Cardiac muscle cell (in vitro differentiated cells and primary cell): ENCODE results near the gene ATXN7. TPM values are rescaled to one million over a fixed set of nuclear protein-coding genes. Genes with fewer than 3 reads are reported as not detected.

Experiments used
- DNase-seq, 2 donors: peaks; one replicate each; pipeline versions ENCODE4 v3.0.0 to v3.0.0-alpha.2; 2010 to 2017; ENCODE audit warnings: low read depth in 1 of 2, low spot score in 1 of 2
- H3K27ac ChIP-seq: fragments of 200-600 bp; sonication (generic); 2 replicates; pipeline ENCODE4 v1.5.1; 2016
- H3K27me3 ChIP-seq: fragments of 200-600 bp; sonication (generic); 2 replicates; pipeline ENCODE4 v1.6.0; 2016; ENCODE audit warnings: control low read depth
- H3K36me3 ChIP-seq: fragments of 200-600 bp; sonication (generic); 2 replicates; pipeline ENCODE4 v1.5.1; 2016; ENCODE audit warnings: control low read depth
- H3K4me1 ChIP-seq: fragments of 200-600 bp; sonication (generic); 2 replicates; pipeline ENCODE4 v1.8.1; 2017; ENCODE audit warnings: low read depth, mild to moderate bottlenecking, mixed run types
- H3K4me3 ChIP-seq: fragments of 200-600 bp; sonication (generic); 2 replicates; pipeline ENCODE4 v1.5.1; 2016; ENCODE audit warnings: mild to moderate bottlenecking
- H3K9me3 ChIP-seq: fragments of 200-600 bp; sonication (generic); 2 replicates; pipeline ENCODE4 v1.5.1; 2017; ENCODE audit warnings: low read depth, mild to moderate bottlenecking, control low read depth
- CTCF ChIP-seq: IDR thresholded peaks from 2 replicates; pipeline ENCODE4 v1.5.1; 2012; ENCODE audit warnings: low read depth, mild to moderate bottlenecking, low read length
- polyA plus RNA-seq: library from polyadenylated mRNA; unstranded; fragments of >200 nt; fragmentation: Nextera tagmentation; extraction: Ambion mirVana; gene quantifications from 2 replicates; pipeline ENCODE4 v1.2.1, GENCODE V29; 2016
- total RNA-seq: library from RNA; depleted of rRNA; stranded (reverse); fragments of >200 nt; gene quantifications from 2 replicates; pipeline ENCODE4 v1.2.3, GENCODE V29; 2016

ATXN7 gene
- total and polyA plus RNA-seq, 2 experiments from 2014 or later: 8.2 to 8.3 TPM

- H3K27me3 ChIP-seq: no peaks in the 10 kb centered on the region
- H3K27ac ChIP-seq: no peak overlapping the region
- H3K36me3 ChIP-seq: no peaks in the 10 kb centered on the region
- no peak overlapping the region for H3K4me3 ChIP-seq
- TF ChIP-seq CTCF: no peak
- H3K9me3 ChIP-seq: no peaks in the 10 kb centered on the region
- DNase-seq: no peak
- H3K4me1 ChIP-seq: no peaks in the 10 kb centered on the region
Observed at GRCh38 chr3:63855333-63855940, 8.2 kb upstream of the ATXN7 start.

DNA sequence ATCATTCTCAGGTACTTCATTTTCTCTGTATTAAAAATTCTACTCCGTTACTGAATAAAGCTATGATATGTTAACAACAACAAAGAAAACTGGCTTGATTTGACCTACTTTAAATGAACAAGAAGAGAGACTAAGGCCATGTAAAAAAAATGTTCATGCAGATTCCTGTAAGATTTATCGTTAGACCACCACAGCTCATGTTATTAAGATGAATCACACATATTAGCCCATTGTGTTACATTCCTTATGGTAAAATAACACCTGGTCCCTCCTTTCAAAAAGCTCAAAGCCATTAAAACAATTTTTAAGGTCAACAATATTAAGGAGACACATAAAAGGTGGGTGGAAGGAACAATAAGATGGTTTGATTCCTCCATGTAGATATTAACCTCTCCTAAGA is 6.4 kb upstream of the ATXN7 start:
- Histone ChIP-seq H3K27ac (no peak overlapping the region), H3K9me3 (no peaks in the 10 kb centered on the region), H3K36me3 (no peaks in the 10 kb centered on the region), H3K27me3 (no peaks in the 10 kb centered on the region), H3K4me3 (no peak overlapping the region), H3K4me1 (peaks cover 3% of the 10 kb centered on the region)
- no peak for TF ChIP-seq CTCF
- DNase-seq: peak in 1 of 2 donors; percentile 41

DNA sequence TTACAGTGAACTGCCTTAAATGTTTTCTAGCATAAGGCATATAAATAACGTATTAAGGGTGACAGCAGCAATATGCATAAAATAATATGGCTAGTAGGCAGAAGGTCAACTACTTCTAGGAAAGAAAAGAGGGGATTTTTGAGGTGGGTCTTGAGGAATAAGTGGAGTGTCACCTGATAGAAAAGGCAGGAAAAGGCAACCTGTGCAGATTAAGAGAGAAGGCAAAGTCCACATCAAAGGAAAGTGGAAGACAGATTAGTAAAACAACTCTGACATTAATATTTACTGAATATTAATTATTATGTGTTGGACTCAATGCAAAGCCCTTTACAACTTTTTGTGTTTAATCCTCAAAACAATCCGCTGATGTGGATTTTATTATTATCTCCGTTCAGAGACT is 2.9 kb upstream of the ATXN7 start:
- no peak for TF ChIP-seq CTCF
- Histone ChIP-seq H3K36me3 (no peaks in the 10 kb centered on the region), H3K4me3 (no peak overlapping the region), H3K9me3 (no peaks in the 10 kb centered on the region), H3K4me1 (peaks cover 15% of the 10 kb centered on the region), H3K27me3 (no peaks in the 10 kb centered on the region), H3K27ac (no peak overlapping the region)
- no peak for DNase-seq

GRCh38 chr3:63861306-63861705 is 2.4 kb upstream of the ATXN7 start:
- Histone ChIP-seq H3K9me3 (no peaks in the 10 kb centered on the region), H3K36me3 (no peaks in the 10 kb centered on the region), H3K4me3 (no peak overlapping the region), H3K4me1 (peaks cover 15% of the 10 kb centered on the region), H3K27me3 (no peaks in the 10 kb centered on the region), H3K27ac (no peak overlapping the region)
- TF ChIP-seq CTCF: no peak
- DNase-seq: no peak

- Histone ChIP-seq H3K36me3 (no peaks in the 10 kb centered on the region), H3K27ac (no peak overlapping the region), H3K9me3 (no peaks in the 10 kb centered on the region), H3K4me1 (peaks cover 15% of the 10 kb centered on the region), H3K4me3 (peak overlapping the region; percentile 87), H3K27me3 (no peaks in the 10 kb centered on the region)
- DNase-seq: no peak
- TF ChIP-seq CTCF: no peak
Observed at GRCh38 chr3:63862804-63863149, 890 bp upstream of the ATXN7 start.
